ENCODE results near the gene ADRM1.

The ADRM1 gene

GRCh38 chr20:62309198-62309944 is 6.6 kb downstream of the ADRM1 start:
- H3K4me3 ChIP-seq (replicated peaks; ENCODE audit: low read depth, low read length) = no peak overlapping the region
- TF ChIP-seq CTCF (IDR thresholded peaks at IDR 0.05; ENCODE audit: low read length, missing control alignments) = no peak
- no peak for DNase-seq (ENCODE audit: low read depth)

DNA sequence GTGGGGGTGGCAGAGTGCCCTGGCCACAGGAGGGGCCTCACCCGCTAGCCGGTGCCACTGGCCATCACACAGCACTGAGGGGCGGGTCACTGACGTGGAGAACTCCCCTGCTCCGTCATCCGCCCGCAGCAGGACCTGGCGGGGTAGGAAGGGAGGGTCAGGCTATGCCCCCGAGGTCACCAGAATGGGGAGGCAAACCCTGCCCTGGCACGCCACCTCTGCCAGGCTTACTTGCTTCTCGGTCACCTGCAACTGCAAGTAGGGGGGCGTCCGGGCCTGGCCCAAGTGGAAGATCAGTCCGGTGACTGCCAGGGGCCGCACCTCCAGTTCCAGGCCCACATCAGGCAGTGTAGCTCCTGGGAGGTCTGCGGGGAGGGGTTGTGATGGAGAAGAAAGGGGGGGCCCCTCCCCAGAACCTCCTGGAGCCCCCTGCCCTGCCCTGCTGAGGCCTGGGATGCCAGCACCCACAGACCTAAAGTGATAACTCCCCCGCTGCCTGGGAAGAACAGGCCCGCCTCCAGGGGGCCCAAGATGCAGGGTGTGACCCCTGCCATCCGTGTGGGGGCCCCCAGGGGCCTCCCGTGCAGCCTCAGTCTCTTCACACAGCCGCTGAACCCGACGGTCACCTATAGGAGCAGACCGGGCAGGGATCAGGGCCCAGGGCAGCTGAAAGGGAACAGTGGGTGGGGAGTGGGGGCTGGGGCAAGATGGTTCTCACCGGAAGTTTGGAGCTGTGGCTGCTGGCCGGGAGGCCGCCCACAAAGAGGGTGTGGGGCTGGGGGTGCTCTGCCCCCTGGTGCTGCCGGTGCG is 7.4 kb downstream of the ADRM1 start:
- no peak for DNase-seq (ENCODE audit: low read depth)
- no peak for TF ChIP-seq CTCF (IDR thresholded peaks at IDR 0.05; ENCODE audit: low read length, missing control alignments)
- no peak overlapping the region for H3K4me3 ChIP-seq (replicated peaks; ENCODE audit: low read depth, low read length)

- TF ChIP-seq CTCF (IDR thresholded peaks at IDR 0.05; ENCODE audit: low read length, missing control alignments) = no peak
- no peak for DNase-seq (ENCODE audit: low read depth)
- no peak overlapping the region for H3K4me3 ChIP-seq (replicated peaks; ENCODE audit: low read depth, low read length)
Observed at GRCh38 chr20:62310757-62311121, 7.9 kb downstream of the ADRM1 start.

- TF ChIP-seq CTCF (IDR thresholded peaks at IDR 0.05; ENCODE audit: low read length, missing control alignments) = no peak
- no peak overlapping the region for H3K4me3 ChIP-seq (replicated peaks; ENCODE audit: low read depth, low read length)
- DNase-seq (ENCODE audit: low read depth) = no peak
Observed at GRCh38 chr20:62311150-62311549, 8.4 kb downstream of the ADRM1 start.

DNA sequence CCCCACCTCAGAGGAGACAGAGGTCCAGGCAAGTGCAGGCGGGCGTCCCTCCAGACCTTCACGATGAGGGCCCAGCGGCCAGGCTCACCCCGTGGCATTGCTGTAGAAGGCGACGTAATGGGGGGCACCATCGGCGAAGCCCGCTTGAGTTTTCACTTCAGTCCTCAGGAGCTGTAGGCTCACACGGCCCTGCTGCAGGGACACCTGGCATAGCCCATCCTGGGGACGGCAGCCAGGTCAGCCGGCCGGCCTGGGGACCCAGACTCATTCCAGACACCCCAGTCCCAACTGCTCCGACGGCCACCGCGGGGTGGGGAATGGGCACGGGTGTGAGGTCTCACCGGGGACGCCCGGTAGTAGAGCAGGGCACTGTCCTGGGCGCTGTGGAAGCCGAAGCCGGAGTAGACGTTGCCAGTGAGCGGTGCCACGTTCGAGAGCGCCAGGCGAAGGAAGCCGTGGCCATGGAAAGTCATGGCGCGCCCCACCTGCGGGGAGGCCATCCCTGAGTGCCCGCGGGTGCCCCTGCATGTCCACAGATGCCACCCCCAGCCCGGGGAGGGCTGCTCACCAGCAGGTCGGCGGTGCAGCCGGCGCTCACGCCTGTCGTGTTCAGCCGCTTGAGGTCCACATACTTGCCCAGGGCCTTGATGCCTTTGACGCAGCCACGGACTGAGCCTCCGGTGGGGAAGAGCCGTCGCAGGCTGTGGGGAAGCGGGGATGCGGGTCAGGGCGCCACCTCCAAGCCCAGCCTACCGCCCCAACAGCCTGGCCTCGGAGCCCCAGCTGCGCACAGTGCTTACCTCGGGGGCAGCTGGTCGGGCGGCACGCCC is 9.2 kb downstream of the ADRM1 start:
- no peak overlapping the region for H3K4me3 ChIP-seq (replicated peaks; ENCODE audit: low read depth, low read length)
- no peak for DNase-seq (ENCODE audit: low read depth)
- TF ChIP-seq CTCF (IDR thresholded peaks at IDR 0.05; ENCODE audit: low read length, missing control alignments) = no peak

GRCh38 chr20:62312662-62312977 is 9.8 kb downstream of the ADRM1 start:
- H3K4me3 ChIP-seq (replicated peaks; ENCODE audit: low read depth, low read length) = no peak overlapping the region
- DNase-seq (ENCODE audit: low read depth) = no peak
- no peak for TF ChIP-seq CTCF (IDR thresholded peaks at IDR 0.05; ENCODE audit: low read length, missing control alignments)
